Tibial nerve (tissue), 4 donors: Measurements from ENCODE around the gene USP13. TPM values are rescaled to one million over a fixed set of nuclear protein-coding genes. Genes with fewer than 3 reads are reported as not detected.

Source experiments
- DNase-seq, 2 donors: peaks; one replicate each; pipeline ENCODE4 v3.0.0-alpha.2; 2019; ENCODE audit warnings: low spot score in 2 of 2
- H3K27ac ChIP-seq, 4 donors: fragments of 200-600 bp; sonication (generic) in 3 of 4; one replicate each; pipeline ENCODE4 v1.5.1; 2017 to 2019; ENCODE audit warnings: mild to moderate bottlenecking in 1 of 4
- H3K27me3 ChIP-seq, 2 donors: fragments of 200-600 bp; sonication (generic) in 1 of 2; one replicate each; pipeline versions ENCODE4 v1.5.1 to v1.6.0; 2017 to 2019
- H3K36me3 ChIP-seq, 3 donors: fragments of 200-600 bp; sonication (generic); one replicate each; pipeline ENCODE4 v1.5.1; 2018 to 2019
- H3K4me1 ChIP-seq, 4 donors: fragments of 200-600 bp; sonication (generic) in 3 of 4; one replicate each; pipeline ENCODE4 v1.5.1; 2017 to 2019
- H3K4me3 ChIP-seq, 4 donors: fragments of 200-600 bp; sonication (generic) in 3 of 4; one replicate each; pipeline ENCODE4 v1.5.1; 2017 to 2019; ENCODE audit warnings: mild to moderate bottlenecking in 1 of 4, moderate library complexity in 1 of 4
- H3K9me3 ChIP-seq, 4 donors: fragments of 200-600 bp; sonication (generic) in 3 of 4; one replicate each; pipeline ENCODE4 v1.5.1; 2017 to 2019
- CTCF ChIP-seq, 5 experiments: fragments of 200-600 bp in 3 of 5; fragments of 450-650 bp in 2 of 5; sonication (generic) in 3 of 5; IDR thresholded peaks; one replicate each; pipeline ENCODE4 v1.5.1; 2016 to 2019; ENCODE audit warnings: antibody characterized with exemption in 5 of 5, mild to moderate bottlenecking in 3 of 5, moderate library complexity in 2 of 5
- EP300 ChIP-seq, 2 donors: sonication (generic); formaldehyde crosslinking; IDR thresholded peaks; one replicate each; pipeline ENCODE4 v1.6.1; 2017; ENCODE audit warnings: antibody characterized with exemption in 2 of 2, mild to moderate bottlenecking in 1 of 2
- POLR2A ChIP-seq, 2 donors: fragments of 450-650 bp; IDR thresholded peaks; one replicate each; pipeline ENCODE4 v1.6.1; 2017; ENCODE audit warnings: antibody characterized with exemption in 2 of 2, mild to moderate bottlenecking in 2 of 2, moderate library complexity in 2 of 2
- WGBS, 2 donors: methylation state at CpG; one replicate each; pipeline ENCODE4 v1.1.5; 2018; 5-methylcytosine and 5-hydroxymethylcytosine counted together
- total RNA-seq, 4 donors: library from RNA; depleted of rRNA; stranded (reverse); fragments of >200 nt; gene quantifications; one replicate each; pipeline ENCODE4 v1.1.0, GENCODE V29; 2016

Gene USP13
- total RNA-seq, 4 donors from 2014 or later: 9.8 to 16.7 (median 14.2) TPM

DNA sequence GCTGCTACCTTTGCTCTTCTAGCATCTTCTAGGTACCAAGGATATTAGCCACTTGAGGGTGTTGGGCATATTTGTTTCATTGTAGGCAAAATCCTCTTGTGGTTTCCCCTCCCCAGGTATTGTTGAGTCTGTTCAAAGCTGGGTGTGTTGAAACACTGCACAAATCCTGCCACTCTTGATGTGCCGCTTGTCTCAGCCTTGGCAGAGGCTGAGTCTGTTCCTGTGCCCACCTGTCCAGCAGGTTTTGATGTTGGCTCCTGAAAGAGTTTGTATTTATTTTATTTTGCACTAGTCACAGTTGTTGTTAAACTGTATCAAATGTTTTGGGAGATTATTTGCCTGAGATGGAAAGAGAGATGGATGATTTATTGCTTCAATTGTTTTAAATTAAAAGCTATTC lies 136.2 kb downstream of the USP13 start:
- H3K27me3 ChIP-seq: no peaks in the 10 kb centered on the region
- DNase-seq: no peak
- WGBS, 2 donors: 95 to 100% methylated on average over 1 of the region's 1 CpG
- H3K27ac ChIP-seq: no peak overlapping the region
- no peak overlapping the region for H3K4me3 ChIP-seq
- peaks cover 0 to 47% (median 0%) of the 10 kb centered on the region in 3 donors for H3K36me3 ChIP-seq
- H3K4me1 ChIP-seq: no peaks in the 10 kb centered on the region
- no peaks in the 10 kb centered on the region for H3K9me3 ChIP-seq
- TF ChIP-seq CTCF (IDR thresholded peaks at IDR 0.05): no peak
- no peak for TF ChIP-seq EP300 (IDR thresholded peaks at IDR 0.05)
- TF ChIP-seq POLR2A (IDR thresholded peaks at IDR 0.05): no peak

- 93 to 94% methylated on average over 3 of the region's 3 CpGs for WGBS, 2 donors
- TF ChIP-seq CTCF (IDR thresholded peaks at IDR 0.05) (no peak), EP300 (IDR thresholded peaks at IDR 0.05) (no peak), POLR2A (IDR thresholded peaks at IDR 0.05) (no peak)
- Histone ChIP-seq H3K4me1 (no peaks in the 10 kb centered on the region), H3K27me3 (no peaks in the 10 kb centered on the region), H3K9me3 (no peaks in the 10 kb centered on the region), H3K4me3 (no peak overlapping the region), H3K36me3 (peaks cover 0 to 28% (median 0%) of the 10 kb centered on the region in 3 donors), H3K27ac (no peak overlapping the region)
- DNase-seq: no peak
These were observed 139.0 kb downstream of the USP13 start for GRCh38 chr3:179791793-179792192.

GRCh38 chr3:179794355-179794754 lies 141.5 kb downstream of the USP13 start:
- Histone ChIP-seq H3K9me3 (no peaks in the 10 kb centered on the region), H3K27ac (no peak overlapping the region), H3K4me3 (no peak overlapping the region), H3K36me3 (peaks cover 0 to 8% (median 0%) of the 10 kb centered on the region in 3 donors), H3K4me1 (no peaks in the 10 kb centered on the region), H3K27me3 (no peaks in the 10 kb centered on the region)
- no peak for DNase-seq
- no peak for TF ChIP-seq CTCF (IDR thresholded peaks at IDR 0.05)
- TF ChIP-seq POLR2A (IDR thresholded peaks at IDR 0.05): no peak
- no peak for TF ChIP-seq EP300 (IDR thresholded peaks at IDR 0.05)
- WGBS, 2 donors: 59 to 77% methylated on average over 4 of the region's 4 CpGs

DNA sequence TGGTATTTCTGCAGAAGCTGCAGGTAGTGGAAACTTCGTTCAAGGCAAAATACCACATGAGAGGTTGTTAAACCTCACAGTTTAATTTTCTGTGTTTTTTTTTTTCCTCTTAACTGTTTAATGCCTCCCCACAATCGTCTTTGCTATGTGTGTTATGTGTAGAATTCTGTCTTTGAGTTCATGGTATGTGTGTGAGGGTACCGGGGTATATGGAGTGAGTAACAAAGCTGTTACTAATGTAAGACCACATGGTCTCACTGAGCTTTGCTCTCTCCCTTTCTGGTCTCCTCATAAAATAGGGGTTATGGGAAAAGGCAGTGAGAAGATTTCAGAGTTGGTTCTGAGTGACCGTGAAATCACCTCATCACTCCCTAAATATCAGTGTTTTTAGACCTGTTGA lies 143.6 kb downstream of the USP13 start:
- Histone ChIP-seq H3K36me3 (no peaks in the 10 kb centered on the region), H3K27ac (no peak overlapping the region), H3K4me3 (no peak overlapping the region), H3K4me1 (peaks cover 0 to 9% (median 0%) of the 10 kb centered on the region in 4 donors), H3K27me3 (no peaks in the 10 kb centered on the region), H3K9me3 (no peaks in the 10 kb centered on the region)
- WGBS, 2 donors: 50 to 51% methylated on average over 4 of the region's 4 CpGs
- TF ChIP-seq EP300 (IDR thresholded peaks at IDR 0.05) (no peak), POLR2A (IDR thresholded peaks at IDR 0.05) (no peak), CTCF (IDR thresholded peaks at IDR 0.05) (no peak)
- no peak for DNase-seq

- Histone ChIP-seq H3K4me3 (no peak overlapping the region), H3K4me1 (peaks cover 0 to 9% (median 0%) of the 10 kb centered on the region in 4 donors), H3K27me3 (no peaks in the 10 kb centered on the region), H3K9me3 (no peaks in the 10 kb centered on the region), H3K36me3 (no peaks in the 10 kb centered on the region), H3K27ac (no peak overlapping the region)
- DNase-seq: no peak
- TF ChIP-seq CTCF (IDR thresholded peaks at IDR 0.05): no peak
- no peak for TF ChIP-seq EP300 (IDR thresholded peaks at IDR 0.05)
- no peak for TF ChIP-seq POLR2A (IDR thresholded peaks at IDR 0.05)
- WGBS, 2 donors: 74 to 76% methylated on average over 1 of the region's 1 CpG
These were observed 144.4 kb downstream of the USP13 start for GRCh38 chr3:179797192-179797591.
